K562 (cell line): Measurements from ENCODE around the gene NADSYN1. TPM values are rescaled to one million over a fixed set of nuclear protein-coding genes. Genes with fewer than 3 reads are reported as not detected.

Source experiments
- FOXP4 ChIP-seq: sonication (generic); formaldehyde crosslinking; IDR thresholded peaks from 2 replicates; pipeline ENCODE4 v1.8.0; 2022; ENCODE audit warnings: mild to moderate bottlenecking, missing genetic modification reagents, borderline replicate concordance
- NBN ChIP-seq: fragments of 450-650 bp; IDR thresholded peaks from 2 replicates; pipeline ENCODE4 v1.6.1; 2016; ENCODE audit warnings: low read depth, mild to moderate bottlenecking
- RAD51 ChIP-seq: fragments of 450-650 bp; IDR thresholded peaks from 2 replicates; pipeline ENCODE4 v1.7.1; 2016; ENCODE audit warnings: low read depth, mild to moderate bottlenecking, borderline replicate concordance
- ZBTB40 ChIP-seq, 2 experiments: fragments of 450-650 bp in 1 of 2; sonication (generic) in 1 of 2; formaldehyde crosslinking in 1 of 2; IDR thresholded peaks; 2 replicates each; pipeline versions ENCODE4 v1.7.1 to v1.9.0; 2016 to 2022; ENCODE audit warnings: inconsistent platforms in 1 of 2, mild to moderate bottlenecking in 1 of 2, missing genetic modification reagents in 1 of 2
- ZNF165 ChIP-seq: fragments of 250-450 bp; sonication (Bioruptor Pico); IDR thresholded peaks from 2 replicates; pipeline ENCODE4 v1.4.0; 2020; ENCODE audit warnings: borderline replicate concordance
- ZNF561 ChIP-seq: fragments of 450-650 bp; formaldehyde crosslinking; conservative IDR thresholded peaks from 2 replicates; pipeline ENCODE4 v1.4.0; 2020; ENCODE audit warnings: mild to moderate bottlenecking, moderate library complexity
- ZZZ3 ChIP-seq: fragments of 450-650 bp; IDR thresholded peaks from 2 replicates; pipeline ENCODE4 v1.6.1; 2016; ENCODE audit warnings: antibody characterized with exemption, mild to moderate bottlenecking, moderate library complexity
- polyA plus RNA-seq, 8 experiments: library from polyadenylated mRNA; depleted of rRNA in 4 of 8; stranded (reverse) in 5 of 8; unstranded in 3 of 8; fragments of >200 nt; fragmentation: Nextera tagmentation in 2 of 8; fragmentation: Illumina TruSeq in 1 of 8; extraction: Ambion mirVana in 2 of 8; extraction: Trizol in 1 of 8; gene quantifications; 2 replicates each; pipeline versions ENCODE4 v1.2.1 to v1.2.3, GENCODE V29; 2011 to 2014; ENCODE audit warnings: inconsistent platforms in 1 of 8, missing spikeins in 1 of 8
- total RNA-seq, 7 experiments: library from RNA; depleted of rRNA in 6 of 7; stranded (reverse); fragments of >200 nt in 6 of 7; fragmentation: Illumina TruSeq in 2 of 7; extraction: Trizol in 2 of 7; gene quantifications; 2 replicates each; pipeline versions ENCODE4 v1.2.1 to v1.2.3, GENCODE V29; 2011 to 2021; ENCODE audit warnings: low replicate concordance in 1 of 7

The NADSYN1 gene
- total and polyA plus RNA-seq, 9 of the 15 experiments (the other 6 are each of a cell fraction or from before 2014, with no cell fraction given), result 12.7 to 57.3 (median 42.1) TPM

GRCh38 chr11:71545405-71545966 is 92.5 kb downstream of the NADSYN1 start (continued):
- no peak for TF ChIP-seq FOXP4
- TF ChIP-seq ZNF165 (CRISPR knock-in tag), result no peak
- no peak for TF ChIP-seq ZZZ3
- no peak for TF ChIP-seq ZBTB40 (IDR thresholded peaks at IDR 0.05)
- no peak for TF ChIP-seq ZBTB40 (CRISPR knock-in tag; IDR thresholded peaks at IDR 0.05)
- no peak for TF ChIP-seq RAD51
- no peak for TF ChIP-seq NBN
- no peak for TF ChIP-seq ZNF561 (CRISPR knock-in tag)
- TF ChIP-seq, all 486 proteins: peak for 0
